ENCODE data around the gene ANKRD16.
"Not testable (repeated sequence)": the region's sequence is repeated elsewhere in the genome, so short reads cannot be mapped to it uniquely, and the experiment has no call there.

Gene ANKRD16

DNA sequence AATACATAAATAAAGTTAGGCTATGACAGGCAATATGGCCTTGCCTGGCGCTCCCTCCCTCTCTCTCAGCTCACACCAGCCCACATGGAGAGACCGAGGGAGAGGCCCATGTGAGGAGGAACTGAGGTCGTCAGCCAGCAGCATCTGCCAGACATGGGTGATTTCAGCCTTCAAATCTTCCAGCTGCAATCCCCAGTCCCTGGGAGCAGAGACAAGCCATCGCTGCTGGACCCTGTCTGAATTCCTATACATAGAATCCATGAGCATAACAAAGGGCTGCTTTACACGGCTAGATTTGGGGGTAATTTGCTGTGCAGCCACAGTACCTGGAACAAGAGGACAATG is 35.6 kb downstream of the ANKRD16 start:
- H3K27me3 ChIP-seq, result no peaks in the 10 kb centered on the region
- no peak for TF ChIP-seq CTCF (IDR thresholded peaks at IDR 0.05)

GRCh38 chr10:5846667-5847066 is 43.0 kb downstream of the ANKRD16 start:
- not testable (repeated sequence) for H3K27ac ChIP-seq; H3K36me3 ChIP-seq; H3K9me3 ChIP-seq; H3K4me1 ChIP-seq (ENCODE audit: control insufficient read depth in 1 of 2, insufficient read depth in 1 of 2, low read depth in 1 of 2, low read length in 1 of 2); H3K4me3 ChIP-seq (ENCODE audit: low read depth in 1 of 2, low read length in 1 of 2); H3K27me3 ChIP-seq

More for the DNA sequence above, 35.6 kb downstream of the ANKRD16 start:
- Histone ChIP-seq H3K36me3 (no peaks in the 10 kb centered on the region), H3K4me3 (ENCODE audit: low read depth in 1 of 2, low read length in 1 of 2) (no peak overlapping the region), H3K4me1 (ENCODE audit: control insufficient read depth in 1 of 2, insufficient read depth in 1 of 2, low read depth in 1 of 2, low read length in 1 of 2) (peaks cover 0 to 6% of the 10 kb centered on the region in 2 experiments), H3K9me3 (no peaks in the 10 kb centered on the region), H3K27ac (no peak overlapping the region)

GRCh38 chr10:5844345-5845055 is 45.2 kb downstream of the ANKRD16 start:
- Histone ChIP-seq H3K27me3 (peaks cover 11% of the 10 kb centered on the region), H3K4me3 (ENCODE audit: low read depth in 1 of 2, low read length in 1 of 2) (no peak overlapping the region), H3K9me3 (no peaks in the 10 kb centered on the region), H3K27ac (no peak overlapping the region), H3K36me3 (no peaks in the 10 kb centered on the region), H3K4me1 (ENCODE audit: control insufficient read depth in 1 of 2, insufficient read depth in 1 of 2, low read depth in 1 of 2, low read length in 1 of 2) (no peaks in the 10 kb centered on the region)
- no peak for TF ChIP-seq CTCF (IDR thresholded peaks at IDR 0.05)

- no peaks in the 10 kb centered on the region for H3K4me1 ChIP-seq (ENCODE audit: control insufficient read depth in 1 of 2, insufficient read depth in 1 of 2, low read depth in 1 of 2, low read length in 1 of 2)
- no peak overlapping the region for H3K4me3 ChIP-seq (ENCODE audit: low read depth in 1 of 2, low read length in 1 of 2)
- H3K27me3 ChIP-seq, result peaks cover 11% of the 10 kb centered on the region
- no peaks in the 10 kb centered on the region for H3K36me3 ChIP-seq
- H3K27ac ChIP-seq, result no peak overlapping the region
- no peaks in the 10 kb centered on the region for H3K9me3 ChIP-seq
- no peak for TF ChIP-seq CTCF (IDR thresholded peaks at IDR 0.05)
Observed at GRCh38 chr10:5843686-5844344, 45.9 kb downstream of the ANKRD16 start.

GRCh38 chr10:5841965-5842364 is 47.7 kb downstream of the ANKRD16 start:
- H3K27me3 ChIP-seq, result peaks cover 11% of the 10 kb centered on the region
- no peaks in the 10 kb centered on the region for H3K36me3 ChIP-seq
- H3K27ac ChIP-seq, result no peak overlapping the region
- no peak overlapping the region for H3K4me3 ChIP-seq (ENCODE audit: low read depth in 1 of 2, low read length in 1 of 2)
- no peaks in the 10 kb centered on the region for H3K4me1 ChIP-seq (ENCODE audit: control insufficient read depth in 1 of 2, insufficient read depth in 1 of 2, low read depth in 1 of 2, low read length in 1 of 2)
- no peaks in the 10 kb centered on the region for H3K9me3 ChIP-seq
- TF ChIP-seq CTCF (IDR thresholded peaks at IDR 0.05), result no peak
